ENCODE results near the gene BRD2.

The BRD2 gene

DNA sequence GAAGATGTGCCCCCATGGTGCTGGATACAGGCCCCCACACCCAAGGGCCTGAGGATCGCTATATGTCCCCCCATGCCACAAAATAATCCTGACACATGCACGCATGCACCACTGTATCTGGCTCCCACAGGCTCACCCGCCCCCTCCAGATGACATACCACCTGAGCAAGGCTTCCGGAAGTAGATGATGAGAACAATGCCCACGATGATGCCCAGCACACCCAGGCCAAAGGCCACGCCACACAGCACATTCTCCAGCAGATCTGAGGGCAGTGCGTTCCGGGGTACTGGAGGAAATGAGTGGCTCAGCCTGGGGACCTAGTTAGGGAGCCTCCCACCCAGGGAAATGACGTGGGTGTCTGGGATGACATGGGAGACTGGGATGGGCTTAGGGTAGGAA lies 19.3 kb upstream of the BRD2 start:
- DNase-seq = no peak

DNA sequence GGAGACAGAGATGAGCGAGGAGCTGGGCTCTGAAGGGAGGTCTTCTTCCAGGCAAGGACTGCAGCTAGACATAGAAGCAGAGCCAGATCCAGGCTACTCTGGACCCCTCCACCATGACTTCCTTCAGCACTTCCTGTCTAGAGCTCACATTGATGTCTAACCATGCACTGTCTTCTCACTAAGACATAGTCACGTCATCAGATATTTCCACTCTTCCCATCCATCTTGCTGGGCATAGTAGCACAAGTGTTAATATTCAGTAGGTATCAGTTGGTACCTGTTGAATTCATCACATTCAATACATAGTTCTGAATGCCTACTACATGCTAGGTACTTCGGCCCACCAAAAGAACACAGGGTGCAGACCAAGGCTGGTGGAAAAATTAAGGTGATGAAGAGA lies 18.4 kb upstream of the BRD2 start:
- no peak for DNase-seq

DNA sequence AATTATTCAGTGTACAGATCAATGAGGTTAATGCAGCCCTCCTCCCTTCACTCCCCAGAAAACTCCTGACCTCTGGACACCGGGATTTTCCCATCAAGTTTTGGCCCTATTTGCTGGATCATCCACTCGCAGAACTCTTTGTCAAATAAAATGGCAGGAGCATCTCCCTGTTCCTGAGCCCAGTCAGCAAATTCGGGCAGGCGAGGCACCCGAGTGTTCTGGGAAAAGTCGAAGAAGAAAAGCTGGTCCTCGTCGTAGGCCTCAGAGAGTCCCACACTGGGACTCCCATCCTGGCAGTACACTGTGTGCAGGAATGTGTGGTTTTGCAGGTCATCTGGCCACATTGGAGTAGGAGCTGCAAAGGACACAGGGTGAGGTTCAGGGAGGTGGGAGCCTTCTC lies 17.9 kb upstream of the BRD2 start:
- no peak for DNase-seq

DNA sequence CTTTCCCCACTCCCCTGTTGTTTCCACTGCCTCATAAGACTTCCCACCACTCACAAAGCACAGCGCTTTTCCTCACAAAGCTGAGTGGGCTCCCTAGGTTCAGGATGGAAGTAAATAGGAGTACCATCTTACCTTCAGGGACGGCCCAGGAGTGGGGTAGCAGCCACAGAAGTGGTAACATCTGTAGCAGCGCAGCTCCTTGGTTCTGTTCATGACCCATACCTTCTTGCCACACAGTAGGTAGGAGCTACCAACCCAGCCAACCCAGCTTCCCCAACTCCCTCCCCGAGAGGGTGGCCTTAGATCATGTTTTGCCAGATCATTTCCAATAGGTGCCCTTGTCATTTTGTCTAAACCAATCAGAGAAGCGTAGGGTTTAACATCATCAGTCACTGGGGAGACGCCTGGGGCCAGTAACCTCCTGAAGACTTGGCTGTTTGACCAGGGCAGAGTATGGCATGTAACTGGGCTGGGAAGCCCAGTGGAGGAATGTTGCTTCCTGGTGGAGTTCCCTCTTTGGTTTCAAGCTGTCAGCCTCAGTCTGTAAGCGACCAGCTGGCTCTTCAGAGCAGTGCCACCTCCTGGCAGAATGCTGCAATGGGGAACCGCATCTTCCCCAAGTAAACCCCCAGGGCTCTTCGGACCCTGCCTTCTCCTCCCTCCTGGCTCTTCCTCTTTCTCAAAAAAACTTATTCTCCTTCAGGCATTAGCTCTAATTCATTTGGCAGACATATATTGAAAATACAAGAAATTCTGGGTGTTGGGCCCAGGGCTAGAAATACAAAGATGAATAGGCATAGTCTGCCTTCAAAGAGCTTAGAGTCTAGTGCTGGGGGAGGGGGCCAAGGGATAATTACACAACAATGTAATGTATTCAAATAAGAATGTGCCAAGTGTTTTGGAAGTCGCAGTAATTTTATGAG lies 15.3 kb upstream of the BRD2 start, which contains the start of gene HLA-DMA:
Gene HLA-DMA (minus strand): TSS at position 281 of the 923 bp plus-strand sequence. CDS start 61 bp downstream, at position 220.
- peak; percentile 97 for DNase-seq

DNA sequence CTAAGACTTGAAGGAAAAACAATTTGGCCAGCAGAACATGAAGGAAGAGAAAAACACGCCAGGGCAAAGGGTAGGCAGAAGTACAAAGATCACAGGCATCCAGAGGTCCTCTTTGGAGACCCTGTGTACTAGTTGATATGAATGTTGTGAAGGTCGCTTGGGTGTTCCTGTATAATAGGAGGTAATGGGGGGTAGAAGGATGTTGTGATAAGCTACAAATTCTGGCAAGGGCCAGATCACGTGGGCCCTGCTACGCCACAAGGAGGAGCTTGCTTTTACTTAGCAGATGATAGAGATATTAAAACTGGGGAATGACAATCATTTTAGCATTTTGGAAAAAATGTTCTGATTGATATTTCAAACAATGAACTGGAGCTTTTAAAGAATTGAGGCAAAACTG lies 14.6 kb upstream of the BRD2 start:
- DNase-seq = no peak

DNA sequence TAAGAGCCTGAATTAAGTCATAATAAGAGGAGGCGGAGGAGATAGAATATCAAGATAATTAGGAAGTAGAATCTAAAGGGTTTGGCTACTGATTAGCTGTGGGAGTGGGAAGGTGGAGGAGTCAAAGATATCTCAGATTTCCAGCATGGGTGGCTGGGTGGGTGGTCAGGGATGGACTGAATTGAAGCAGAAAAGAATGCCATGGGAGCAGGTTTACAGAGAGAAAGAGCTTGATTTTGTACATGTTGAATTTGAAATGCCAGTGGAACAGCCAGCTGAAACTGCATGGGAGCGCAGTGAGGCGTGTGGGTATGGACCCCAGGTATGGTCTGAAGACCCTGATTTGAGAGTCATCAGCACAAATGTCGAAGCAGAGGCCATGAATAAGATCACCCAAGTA lies 14.1 kb upstream of the BRD2 start:
- no peak for DNase-seq

DNA sequence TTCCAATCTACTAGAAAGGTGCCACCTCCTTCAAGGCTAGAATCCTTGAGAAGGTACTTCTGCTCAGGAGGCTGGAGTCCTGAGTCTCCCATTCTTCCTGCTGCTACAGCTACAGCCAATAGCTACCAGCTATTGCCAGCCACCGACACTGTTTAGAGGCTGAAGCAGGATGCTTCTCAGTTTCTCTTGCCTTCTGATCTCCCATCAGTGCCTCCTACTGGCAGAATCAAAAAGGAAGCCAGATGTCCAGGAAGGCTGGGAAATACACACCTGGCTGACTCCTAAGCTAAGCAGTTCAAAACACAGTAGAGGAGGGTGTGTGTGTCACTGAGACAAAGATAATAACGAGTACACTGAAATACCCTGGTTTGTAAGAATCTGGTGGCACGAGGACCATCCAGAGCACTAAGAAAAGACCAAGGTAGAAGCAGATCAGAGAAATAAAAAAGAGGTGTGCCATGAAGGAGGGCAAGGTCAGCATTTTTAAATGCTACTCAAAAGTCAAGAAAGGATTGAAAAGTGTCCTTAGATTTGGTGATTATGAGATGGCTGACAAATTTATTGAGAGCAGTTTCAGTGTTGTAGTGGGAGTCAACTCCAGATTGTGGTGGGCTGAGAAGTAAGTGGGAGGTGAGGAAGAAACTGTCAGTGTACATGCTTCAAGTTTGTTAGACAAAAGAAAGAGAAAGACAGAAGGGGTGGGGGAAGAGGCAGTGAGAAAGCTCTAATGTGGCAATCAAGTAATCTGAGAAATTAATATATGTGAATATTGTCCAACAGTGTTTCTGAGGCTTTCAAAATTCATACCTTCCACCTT lies 13.2 kb upstream of the BRD2 start:
- no peak for DNase-seq

DNA sequence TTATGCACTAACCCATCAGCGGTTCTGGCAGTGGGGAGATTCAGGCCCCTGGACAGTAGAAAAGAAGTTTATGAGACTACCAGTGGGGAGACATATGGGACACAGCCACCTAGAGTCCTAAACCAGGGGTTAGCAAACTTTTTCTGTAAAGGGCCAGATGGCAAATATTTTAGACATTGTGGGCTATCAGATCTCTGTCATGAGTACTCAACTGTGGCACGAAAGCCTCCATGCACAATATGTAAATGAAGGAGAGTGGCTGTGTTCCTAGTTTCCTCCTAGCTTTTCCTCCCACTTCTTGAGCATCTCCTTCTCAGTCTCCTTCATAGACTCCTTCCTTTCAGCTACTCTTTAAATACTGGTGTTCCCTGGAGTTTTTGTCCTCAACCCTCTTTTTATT lies 12.2 kb upstream of the BRD2 start:
- DNase-seq = no peak

DNA sequence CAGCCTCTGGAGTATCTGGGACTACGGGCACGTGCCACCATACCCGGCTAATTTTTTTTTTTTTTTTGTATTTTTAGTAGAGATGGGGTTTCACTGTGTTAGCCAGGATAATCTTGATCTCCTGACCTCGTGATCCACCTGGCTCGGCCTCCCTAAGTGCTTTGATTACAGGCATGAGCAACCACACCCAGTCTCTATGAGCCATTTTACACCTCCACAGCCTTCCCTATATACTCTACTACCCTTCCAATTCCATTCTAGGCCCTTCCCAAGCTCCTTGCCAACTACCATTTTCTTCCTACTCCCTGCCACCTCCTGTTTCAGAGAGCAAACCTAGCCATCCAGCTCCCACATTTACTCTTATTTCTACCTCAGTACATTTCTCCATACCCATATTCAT lies 7.8 kb upstream of the BRD2 start:
- no peak for DNase-seq

DNA sequence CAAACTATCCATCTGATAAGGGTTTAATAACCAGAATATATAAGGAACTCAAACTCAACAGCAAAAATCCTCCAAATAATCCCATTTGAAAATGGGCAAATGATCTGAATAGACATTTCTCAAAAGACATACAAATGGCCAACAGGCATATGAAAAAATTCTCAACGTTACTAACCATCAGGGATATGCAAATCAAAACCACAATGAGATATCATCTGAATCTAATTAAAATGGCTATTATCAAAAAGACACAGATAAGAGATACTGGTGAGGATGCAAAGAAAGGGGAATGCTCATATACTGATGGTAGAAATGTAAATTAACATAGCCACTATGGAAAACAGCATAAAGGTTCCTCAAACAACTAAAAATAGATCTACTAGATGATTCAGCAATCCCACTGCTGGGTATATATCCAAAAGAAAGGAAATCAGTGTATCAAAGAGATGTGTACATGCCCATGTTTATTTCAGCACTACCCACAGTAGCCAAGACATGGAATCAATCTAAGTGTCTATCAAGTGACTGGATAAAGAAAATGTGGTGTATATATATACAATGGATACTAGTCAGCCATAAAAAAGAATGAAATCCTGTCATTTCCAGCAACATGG lies 6.1 kb upstream of the BRD2 start:
- no peak for DNase-seq

DNA sequence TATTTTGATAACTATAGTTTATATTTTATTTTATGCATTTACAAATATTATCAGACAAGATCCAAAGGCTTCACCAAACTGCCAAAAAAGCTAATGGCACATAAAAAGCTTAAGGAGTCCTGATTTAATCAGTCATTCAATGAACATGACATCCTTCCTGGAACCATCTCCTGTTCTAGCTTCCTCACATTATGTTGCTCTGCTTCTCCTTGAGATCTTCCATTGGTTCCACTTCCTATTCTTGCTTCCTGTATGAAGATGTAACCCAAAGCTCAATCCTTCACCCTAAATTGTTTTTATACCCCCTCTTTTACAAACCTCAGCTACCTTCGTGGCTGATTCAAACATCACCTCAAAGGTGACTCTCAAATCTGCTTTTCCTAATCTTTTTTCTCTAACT lies 4.5 kb upstream of the BRD2 start:
- DNase-seq = no peak

DNA sequence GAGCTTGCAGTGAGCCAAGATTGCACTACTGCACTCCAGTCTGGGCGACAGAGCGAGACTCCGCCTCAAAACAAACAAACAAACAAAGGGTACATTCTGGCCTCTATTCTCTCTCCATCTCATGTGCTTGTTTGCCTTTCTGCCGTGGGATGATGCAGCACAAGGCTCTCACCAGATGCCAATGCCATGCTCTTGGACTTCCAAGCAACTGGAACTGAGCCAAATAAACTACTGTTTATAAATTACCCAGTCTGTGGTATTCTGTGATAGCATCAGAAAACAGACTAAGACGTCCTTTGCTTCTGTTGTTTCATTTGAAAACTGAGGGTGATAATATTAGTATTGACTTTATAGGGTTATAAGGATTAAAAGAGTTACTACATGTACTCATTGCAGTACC lies 3.6 kb upstream of the BRD2 start:
- no peak for DNase-seq

DNA sequence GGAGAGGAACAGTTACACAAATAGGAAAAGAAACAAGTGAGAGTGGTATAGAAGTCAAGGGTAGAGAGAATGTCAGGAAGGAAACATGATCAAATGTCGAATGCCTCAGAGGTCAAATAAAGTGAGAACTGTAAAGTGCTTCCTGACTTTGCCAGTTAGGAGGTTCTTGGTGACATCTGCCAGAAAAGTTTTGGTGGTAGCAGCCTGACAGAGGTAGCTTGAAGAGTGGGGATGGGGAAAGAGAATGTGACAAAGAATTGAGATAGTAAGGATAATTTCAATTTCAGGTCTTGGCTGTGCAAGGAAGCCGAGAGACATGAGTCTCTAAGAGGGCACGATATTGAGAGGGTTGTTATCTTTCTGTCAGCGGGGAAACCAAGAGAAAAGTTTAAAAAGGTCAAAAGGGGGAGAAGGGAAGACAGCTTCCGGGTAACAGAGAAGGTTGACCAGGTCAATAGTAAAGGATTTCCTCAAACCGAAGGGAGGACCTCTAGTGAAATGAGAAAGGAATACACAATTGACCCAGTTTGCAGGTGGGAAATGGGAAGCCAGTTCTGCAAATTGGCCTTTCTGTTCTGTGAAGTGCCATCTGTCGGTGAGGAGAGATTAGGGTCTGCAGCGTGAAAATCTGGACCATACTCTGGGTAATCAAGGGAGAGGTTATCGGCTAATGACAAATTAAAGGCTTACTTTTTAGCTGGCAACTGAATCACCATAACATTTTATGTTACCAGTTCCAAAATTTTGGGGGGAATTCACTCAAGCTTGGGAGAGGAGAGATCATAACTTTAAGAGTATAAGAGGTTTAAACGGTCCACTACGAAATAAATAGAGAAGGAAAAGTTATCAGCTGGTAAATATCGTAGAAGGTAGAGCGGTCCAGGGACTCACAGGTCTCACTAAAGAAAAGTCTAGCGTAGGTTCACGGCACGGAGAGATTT lies 973 bp upstream of the BRD2 start:
- peak; percentile 62 for DNase-seq

DNA sequence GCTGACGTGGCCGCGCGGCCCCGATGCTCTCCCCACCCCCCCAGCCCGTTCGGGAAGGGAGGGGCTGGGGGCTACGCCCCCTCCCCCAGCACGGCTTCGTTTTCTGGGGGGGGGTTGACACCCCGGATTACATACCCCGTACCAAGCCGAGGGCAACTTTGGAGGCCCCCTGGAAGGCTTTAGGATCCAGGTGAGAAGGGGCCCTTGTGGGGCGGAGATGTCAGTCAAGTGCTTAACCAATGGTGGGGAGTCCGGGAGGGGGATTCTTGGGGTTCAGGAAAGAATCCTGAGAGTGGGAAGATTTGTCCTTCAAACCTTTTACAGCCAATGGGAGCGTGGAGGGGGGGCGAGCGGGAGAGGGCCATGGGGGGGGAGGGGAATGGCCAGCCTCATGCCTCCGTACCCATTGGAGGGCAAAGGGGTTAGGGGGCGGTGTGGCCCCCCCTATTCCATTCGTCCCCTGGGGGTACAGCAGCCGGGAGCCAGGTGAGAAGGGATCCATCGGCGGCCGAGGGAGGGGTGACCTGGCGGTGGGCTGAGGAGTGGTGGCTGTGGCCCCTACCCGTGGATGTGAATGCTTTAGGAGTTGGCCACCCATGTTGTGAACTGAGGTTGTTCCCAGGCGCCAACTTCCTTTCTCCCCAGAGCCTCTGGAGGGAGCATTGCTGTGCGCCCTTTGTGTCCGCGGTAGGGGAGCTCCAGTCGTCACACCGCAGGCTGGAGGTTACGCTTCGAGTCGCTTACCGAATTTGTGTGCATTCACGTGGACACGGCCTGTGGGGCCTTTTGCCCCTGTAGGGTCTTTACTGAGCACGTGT lies 682 bp downstream of the BRD2 start:
- DNase-seq = peak; percentile 89

DNA sequence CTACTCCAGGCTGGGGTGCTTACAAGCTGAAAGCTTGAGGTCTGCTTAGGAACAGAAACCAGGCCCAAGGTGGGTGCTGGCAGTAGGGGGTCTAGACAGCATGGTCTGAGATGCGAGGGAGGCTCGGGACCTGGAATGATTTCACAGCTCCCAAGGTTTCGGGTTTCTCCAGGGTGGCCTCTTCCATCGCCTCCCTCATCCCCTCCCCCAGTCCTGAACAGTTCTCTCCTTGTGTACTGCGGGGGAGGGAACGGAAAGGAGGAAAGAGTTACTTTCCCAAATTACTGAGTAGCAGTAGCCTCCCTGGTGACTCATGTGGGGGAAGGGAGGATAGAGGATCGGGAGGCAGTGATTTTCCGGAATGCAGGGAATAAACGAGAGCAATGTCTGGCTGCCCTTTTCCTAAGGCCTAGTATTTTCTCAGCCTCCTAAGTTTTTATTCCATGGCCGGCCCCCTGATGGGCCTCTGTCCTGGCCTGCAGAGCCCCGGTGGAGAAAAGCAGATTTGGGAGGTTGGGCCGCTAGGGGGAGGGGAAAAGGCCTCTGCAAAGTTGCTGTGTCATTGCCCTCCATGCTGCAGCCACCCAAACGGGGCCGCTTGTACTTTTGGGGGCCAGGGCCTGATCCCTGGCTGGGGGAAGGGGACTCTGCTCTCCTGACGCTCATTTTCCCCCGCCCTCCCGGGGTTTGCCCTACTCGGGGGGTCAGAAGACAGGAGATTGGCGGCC lies 1.5 kb downstream of the BRD2 start:
- DNase-seq = peak; percentile 99

DNA sequence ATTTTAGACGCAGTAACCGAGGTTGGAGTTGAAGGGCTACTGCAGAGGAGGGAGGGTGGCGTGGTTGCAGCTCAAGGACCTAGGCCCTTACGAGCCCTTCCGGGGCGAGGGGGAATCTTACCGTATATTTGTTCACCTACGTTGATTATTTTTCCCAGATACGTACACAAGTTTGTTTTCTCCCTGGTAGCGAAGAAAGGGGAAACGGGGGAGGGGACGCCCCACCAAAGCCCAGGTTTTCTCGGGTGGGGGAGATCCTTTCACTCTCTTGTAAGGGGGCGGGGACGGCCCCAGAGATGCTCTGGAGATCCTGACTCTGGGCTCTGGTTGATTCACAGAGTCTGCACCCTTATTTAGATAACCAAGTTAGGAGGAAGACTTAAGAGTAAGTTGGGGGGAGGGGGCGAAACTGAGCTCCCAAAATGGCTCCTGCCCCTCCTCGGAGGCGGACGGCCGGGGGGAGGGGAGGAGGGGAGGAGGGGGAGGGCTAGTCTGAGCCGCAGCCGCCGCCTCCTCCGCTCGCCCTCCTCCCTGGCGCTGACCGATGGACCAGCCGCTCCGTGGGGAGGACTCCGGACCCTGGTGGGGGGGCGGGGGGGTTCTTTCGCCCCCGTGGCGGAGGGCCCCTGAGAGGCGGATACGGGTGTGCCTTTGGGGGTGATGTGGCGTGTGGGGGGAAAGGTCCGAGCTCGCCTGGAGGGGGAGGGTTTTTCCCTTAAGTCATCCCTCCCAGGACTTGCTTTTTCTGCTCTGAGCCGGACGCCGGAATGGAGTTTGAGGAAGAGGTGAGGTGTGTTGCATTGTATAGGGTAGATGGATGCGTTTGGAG lies 2.2 kb downstream of the BRD2 start:
- peak; percentile 98 for DNase-seq

DNA sequence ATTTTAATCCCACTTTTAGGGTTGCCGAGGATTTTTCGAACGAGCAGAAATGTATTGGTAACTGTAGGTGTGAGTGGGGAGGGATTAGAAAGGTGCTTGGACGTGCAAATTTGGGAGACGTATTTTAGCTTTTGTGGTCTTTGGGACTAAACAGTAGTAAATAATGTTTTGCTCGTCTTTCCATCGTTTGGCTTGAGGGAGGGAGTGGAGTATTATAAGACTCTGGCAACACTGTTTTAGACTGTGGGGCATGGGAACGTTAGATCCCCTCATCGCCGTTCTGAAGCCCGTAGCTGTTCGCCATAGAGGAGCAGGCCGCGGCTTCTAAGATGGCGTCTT lies 2.8 kb downstream of the BRD2 start:
- DNase-seq = no peak

DNA sequence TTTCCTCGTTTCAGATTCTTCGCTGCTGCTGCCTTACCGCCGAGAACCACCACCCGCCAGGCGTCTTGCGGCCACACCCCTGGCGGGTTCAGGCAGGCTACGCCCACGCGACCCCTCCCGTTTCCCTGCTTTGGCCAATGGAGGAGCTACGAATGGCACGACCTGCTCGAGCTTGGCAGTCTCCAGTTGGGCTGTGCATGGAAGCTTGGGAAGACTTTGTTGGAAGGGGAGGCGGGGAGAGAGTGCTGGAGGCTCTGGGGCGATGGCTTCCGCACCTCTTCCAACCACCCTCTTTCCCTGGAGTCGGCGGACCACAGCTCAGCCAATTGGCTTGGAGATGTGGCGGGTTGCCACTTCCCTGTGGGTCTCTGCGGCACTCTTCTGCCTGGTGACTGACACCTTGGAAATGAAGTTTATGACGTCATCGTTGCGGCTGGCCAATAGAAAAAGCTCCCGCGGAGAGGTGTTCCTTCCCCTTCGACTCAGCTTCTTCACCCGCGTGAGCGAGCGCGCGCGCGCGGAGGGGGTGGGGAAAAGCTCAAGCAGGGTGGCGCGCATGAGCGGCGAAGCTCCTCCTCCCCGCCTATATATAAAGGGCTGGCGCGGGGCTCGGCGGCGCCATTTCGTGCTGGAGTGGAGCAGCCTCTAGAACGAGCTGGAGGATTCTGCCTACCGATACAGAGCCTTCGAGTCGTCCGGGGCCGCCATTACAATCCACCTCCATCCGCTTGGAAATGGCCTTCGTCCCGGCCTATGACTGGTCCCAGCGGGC lies 3.4 kb downstream of the BRD2 start:
- DNase-seq = peak; percentile 100

All from fibroblast of skin of scalp (primary cell).